ENCODE measurements around the gene PPP3R2. TPM values are rescaled to one million over a fixed set of nuclear protein-coding genes. Genes with fewer than 3 reads are reported as not detected.

Gene PPP3R2
- total RNA-seq, 6 experiments from 2014 or later, result not detected

- Histone ChIP-seq H3K4me3 (no peak overlapping the region), H3K27me3 (no peaks in the 10 kb centered on the region), H3K4me1 (peaks cover 0 to under 1% (median 0%) of the 10 kb centered on the region in 4 donors), H3K27ac (no peak overlapping the region), H3K36me3 (peaks cover 0 to 5% (median 0%) of the 10 kb centered on the region in 4 donors), H3K9me3 (no peaks in the 10 kb centered on the region)
- ATAC-seq, result no peak
- 81% methylated on average over 4 of the region's 5 CpGs for WGBS (ENCODE audit: insufficient coverage, low coverage, low lambda C conversion rate, missing lambda C conversion rate)
- intact Hi-C loops (cut with DNase I), result no loop called here
- no peak for DNase-seq
- TF ChIP-seq, protein P1, sequence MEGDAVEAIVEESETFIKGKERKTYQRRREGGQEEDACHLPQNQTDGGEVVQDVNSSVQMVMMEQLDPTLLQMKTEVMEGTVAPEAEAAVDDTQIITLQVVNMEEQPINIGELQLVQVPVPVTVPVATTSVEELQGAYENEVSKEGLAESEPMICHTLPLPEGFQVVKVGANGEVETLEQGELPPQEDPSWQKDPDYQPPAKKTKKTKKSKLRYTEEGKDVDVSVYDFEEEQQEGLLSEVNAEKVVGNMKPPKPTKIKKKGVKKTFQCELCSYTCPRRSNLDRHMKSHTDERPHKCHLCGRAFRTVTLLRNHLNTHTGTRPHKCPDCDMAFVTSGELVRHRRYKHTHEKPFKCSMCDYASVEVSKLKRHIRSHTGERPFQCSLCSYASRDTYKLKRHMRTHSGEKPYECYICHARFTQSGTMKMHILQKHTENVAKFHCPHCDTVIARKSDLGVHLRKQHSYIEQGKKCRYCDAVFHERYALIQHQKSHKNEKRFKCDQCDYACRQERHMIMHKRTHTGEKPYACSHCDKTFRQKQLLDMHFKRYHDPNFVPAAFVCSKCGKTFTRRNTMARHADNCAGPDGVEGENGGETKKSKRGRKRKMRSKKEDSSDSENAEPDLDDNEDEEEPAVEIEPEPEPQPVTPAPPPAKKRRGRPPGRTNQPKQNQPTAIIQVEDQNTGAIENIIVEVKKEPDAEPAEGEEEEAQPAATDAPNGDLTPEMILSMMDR (IDR thresholded peaks at IDR 0.05), result no peak
- no peak for TF ChIP-seq POLR2A (IDR thresholded peaks at IDR 0.05)
These were observed 24.8 kb downstream of the PPP3R2 start for GRCh38 chr9:101569741-101570501.

GRCh38 chr9:101567725-101568350, 26.9 kb downstream of the PPP3R2 start:
- no peaks in the 10 kb centered on the region for H3K27me3 ChIP-seq
- peaks cover 0 to 6% (median 3%) of the 10 kb centered on the region in 4 donors for H3K36me3 ChIP-seq
- no peak for DNase-seq

GRCh38 chr9:101566904-101567724, 27.7 kb downstream of the PPP3R2 start:
- H3K27me3 ChIP-seq, result no peaks in the 10 kb centered on the region
- peaks cover 3 to 13% (median 6%) of the 10 kb centered on the region in 4 donors for H3K36me3 ChIP-seq
- intact Hi-C loops (cut with DNase I), result no loop called here
- ATAC-seq (peak; percentile 34 to 69 (median 48)), DNase-seq (no peak)
- 83% methylated on average over 5 of the region's 5 CpGs for WGBS (ENCODE audit: insufficient coverage, low coverage, low lambda C conversion rate, missing lambda C conversion rate)
- H3K4me3 ChIP-seq, result no peak overlapping the region
- no peaks in the 10 kb centered on the region for H3K9me3 ChIP-seq
- H3K27ac ChIP-seq, result no peak overlapping the region
- H3K4me1 ChIP-seq, result no peaks in the 10 kb centered on the region
- TF ChIP-seq, protein P1 (IDR thresholded peaks at IDR 0.05), result peak; percentile 34 to 52 (median 48)
- TF ChIP-seq POLR2A (IDR thresholded peaks at IDR 0.05), result no peak

More at GRCh38 chr9:101567725-101568350, 26.9 kb downstream of the PPP3R2 start:
- H3K9me3 ChIP-seq, result no peaks in the 10 kb centered on the region
- WGBS (ENCODE audit: insufficient coverage, low coverage, low lambda C conversion rate, missing lambda C conversion rate), result 95% methylated on average over 3 of the region's 3 CpGs
- H3K4me3 ChIP-seq, result no peak overlapping the region
- H3K27ac ChIP-seq, result no peak overlapping the region
- ATAC-seq, result no peak
- no peaks in the 10 kb centered on the region for H3K4me1 ChIP-seq
- intact Hi-C loops (cut with DNase I), result no loop called here
- no peak for TF ChIP-seq POLR2A (IDR thresholded peaks at IDR 0.05)
- TF ChIP-seq, protein P1 (IDR thresholded peaks at IDR 0.05), result no peak

DNA sequence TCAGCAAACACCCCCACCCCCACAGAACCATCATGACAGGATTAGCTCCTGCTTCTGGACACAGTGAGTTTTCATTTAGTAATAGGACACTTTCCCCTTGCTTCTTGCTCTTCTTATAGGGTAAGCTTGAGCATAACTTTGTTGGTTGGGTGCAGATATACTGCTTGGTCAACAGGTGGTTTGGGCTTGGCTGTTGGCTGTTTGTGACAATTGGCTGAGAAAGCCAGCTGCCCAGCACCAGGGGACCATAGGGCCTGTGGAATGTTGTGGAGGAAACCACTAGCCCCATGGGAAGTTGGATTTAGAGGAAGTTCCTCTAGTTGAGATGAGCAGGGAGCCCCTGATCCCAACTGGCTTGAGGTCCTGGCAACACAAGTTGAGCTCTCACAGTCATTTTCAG, 30.5 kb downstream of the PPP3R2 start:
- Histone ChIP-seq H3K27ac (no peak overlapping the region), H3K4me3 (no peak overlapping the region), H3K36me3 (peaks cover 3 to 32% (median 16%) of the 10 kb centered on the region in 4 donors), H3K4me1 (no peaks in the 10 kb centered on the region), H3K27me3 (no peaks in the 10 kb centered on the region), H3K9me3 (no peaks in the 10 kb centered on the region)
- no peak for DNase-seq
- TF ChIP-seq POLR2A (IDR thresholded peaks at IDR 0.05), result no peak
- TF ChIP-seq, protein P1 (IDR thresholded peaks at IDR 0.05), result no peak
- intact Hi-C loops (cut with DNase I), result no loop called here
- ATAC-seq, result no peak
